IPS-NIHi11 (cell line): ENCODE results near the gene TTC7B.

ENCODE experiments used
- DNase-seq: peaks from one replicate; pipeline ENCODE4 v3.0.0; 2012; ENCODE audit warnings: mixed read lengths, low spot score

TTC7B gene

DNA sequence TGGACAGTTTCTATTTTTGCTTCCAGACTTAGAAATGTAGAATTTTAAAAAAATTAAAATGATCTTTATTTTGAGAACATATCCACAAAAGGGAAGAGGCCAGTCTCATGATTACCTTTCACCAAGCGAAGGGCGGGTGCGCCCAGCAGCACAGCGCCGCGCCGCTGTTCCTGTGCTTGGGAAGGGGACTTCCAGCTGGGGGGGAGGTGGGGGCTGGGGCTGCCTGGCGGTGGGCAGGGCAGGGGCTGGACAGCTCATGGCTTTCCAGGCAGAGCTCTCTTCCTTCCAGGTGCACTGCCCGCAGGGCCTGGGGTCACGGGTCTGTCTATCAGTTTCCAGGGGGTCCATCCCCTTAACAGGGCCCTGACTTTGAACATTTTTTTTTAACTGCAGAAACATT is 199.9 kb downstream of the TTC7B start:
- DNase-seq, result no peak

GRCh38 chr14:90615517-90616060 is 200.6 kb downstream of the TTC7B start:
- DNase-seq, result no peak

DNA sequence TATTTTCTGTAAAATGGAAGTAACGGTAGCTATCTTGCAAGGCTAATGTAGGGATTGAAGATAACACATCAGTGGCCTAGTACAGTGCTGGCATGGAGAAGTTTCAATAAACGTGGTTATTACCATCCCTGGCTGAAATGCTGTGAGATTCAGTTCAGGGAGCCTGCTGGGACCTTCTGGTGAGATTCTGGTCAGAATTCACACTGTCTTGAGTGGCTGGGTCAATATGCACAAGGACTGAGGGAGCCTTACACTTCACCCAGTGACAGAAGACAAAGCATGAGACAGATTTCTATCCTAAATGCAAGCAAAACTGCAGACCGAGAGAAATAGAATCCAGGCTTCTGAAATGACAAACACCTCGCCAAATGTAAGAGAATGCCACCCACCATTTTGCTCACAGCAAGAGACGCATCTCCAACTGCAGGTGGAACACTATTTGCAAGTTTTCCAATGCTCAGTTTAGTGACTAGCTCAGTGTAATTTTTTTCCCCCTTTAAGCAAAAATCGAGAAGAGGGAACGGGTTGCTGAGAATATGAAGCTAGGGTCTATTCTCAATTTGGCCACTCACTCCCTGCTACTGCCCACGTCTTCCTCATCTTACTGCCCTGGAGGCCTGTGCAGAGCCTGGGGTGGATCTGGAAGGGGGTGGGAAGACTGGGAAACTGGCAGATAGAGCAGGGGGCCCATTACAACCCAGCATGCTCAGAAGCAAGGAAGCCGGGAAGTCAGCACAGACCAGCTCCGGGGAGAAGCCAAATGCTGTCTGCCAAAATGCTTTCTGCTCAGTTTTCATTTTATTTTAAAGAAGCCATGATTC is 201.3 kb downstream of the TTC7B start:
- no peak for DNase-seq

DNA sequence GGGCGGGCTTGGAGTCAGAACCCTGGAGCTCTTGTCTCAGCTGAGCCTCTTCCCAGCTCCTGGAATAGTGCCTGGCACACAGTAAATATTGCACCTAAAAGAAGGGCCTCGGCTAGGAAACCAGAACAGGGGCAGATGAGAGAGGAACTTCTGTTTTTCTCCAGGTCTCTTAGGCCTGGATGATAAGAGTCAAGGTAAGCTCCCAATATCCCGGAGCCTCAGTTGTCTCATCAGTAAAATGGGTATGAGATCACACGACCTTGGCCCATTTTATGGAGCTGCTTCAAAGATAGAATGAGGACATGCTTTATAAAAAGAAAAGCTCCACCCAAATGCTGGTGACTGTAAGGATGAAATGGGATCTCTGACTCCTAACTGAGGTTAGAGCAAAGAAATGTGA is 202.2 kb downstream of the TTC7B start:
- DNase-seq, result no peak

- no peak for DNase-seq
These were observed 202.8 kb downstream of the TTC7B start for GRCh38 chr14:90613453-90613852.

DNA sequence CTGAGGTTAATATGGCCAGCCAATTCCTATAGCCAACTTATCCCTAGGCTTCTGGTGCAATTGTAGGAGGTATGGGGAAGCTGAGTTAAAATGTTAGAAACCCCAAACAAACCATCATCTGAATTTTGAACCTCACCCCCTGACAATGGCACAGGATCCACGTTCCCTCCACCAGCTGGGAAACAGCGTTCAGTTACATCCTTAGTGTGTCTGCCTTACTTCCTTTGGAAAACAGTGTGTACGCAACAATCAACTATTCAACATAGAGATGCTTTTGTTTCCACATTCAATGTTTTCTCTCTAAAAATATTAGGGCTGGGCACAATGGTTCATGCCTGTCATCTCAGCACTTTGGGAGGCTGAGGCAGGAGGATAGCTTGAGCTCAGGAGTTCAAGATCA is 203.4 kb downstream of the TTC7B start:
- DNase-seq, result no peak

GRCh38 chr14:90611936-90612335 is 204.3 kb downstream of the TTC7B start:
- no peak for DNase-seq

DNA sequence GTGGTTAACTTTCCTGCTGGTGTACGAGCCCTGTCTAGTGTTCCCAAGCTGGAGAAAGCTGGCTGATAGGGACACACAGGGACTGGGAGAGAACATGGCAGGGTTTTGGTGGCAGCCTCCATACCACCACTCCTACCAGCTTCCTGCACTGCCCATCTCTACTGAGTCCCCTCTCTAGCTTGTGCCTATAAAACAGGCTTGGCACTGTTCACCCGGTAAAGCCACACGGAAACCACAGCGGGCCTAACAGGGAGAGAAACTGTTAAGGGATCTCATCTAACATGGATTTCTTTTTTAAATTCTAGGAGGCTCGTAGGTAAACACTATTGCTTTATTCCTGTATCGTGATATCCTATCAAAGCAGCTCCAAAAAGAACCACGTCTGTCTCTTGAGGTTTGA is 204.7 kb downstream of the TTC7B start:
- no peak for DNase-seq

DNA sequence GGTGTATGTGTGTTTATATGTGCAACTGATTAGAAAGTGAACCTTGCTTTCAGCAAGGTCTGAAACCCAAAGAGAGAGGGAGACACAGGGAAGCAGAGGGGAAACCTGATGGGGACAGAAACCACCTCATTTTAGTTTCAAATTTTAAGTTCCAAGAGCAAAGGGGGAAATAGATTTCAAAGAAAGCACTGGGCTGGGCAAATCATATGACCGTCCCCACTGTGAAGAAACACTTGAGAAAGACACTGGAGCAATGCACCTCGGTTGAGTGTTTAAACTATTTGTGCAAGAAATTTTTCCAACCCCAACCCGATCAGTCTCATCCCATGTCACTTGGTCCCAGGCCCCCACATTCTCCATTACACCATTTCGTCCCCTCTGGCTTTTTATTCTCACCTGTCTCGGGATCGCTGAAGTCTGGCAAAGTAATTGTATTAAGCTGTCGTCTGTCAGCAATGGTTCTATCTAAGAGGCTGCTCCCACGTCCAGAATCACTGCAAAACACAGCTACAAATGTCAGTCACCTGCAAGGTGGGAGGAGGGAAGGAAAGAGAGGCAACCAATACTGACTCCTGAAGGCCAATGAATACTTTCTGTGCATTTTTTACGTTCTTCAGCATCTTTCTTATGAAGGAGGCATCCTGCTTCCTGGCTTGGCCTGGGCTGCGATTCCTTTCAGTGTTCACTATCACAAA is 205.7 kb downstream of the TTC7B start:
- no peak for DNase-seq

- no peak for DNase-seq
These were observed 206.9 kb downstream of the TTC7B start for GRCh38 chr14:90609376-90609775.

DNA sequence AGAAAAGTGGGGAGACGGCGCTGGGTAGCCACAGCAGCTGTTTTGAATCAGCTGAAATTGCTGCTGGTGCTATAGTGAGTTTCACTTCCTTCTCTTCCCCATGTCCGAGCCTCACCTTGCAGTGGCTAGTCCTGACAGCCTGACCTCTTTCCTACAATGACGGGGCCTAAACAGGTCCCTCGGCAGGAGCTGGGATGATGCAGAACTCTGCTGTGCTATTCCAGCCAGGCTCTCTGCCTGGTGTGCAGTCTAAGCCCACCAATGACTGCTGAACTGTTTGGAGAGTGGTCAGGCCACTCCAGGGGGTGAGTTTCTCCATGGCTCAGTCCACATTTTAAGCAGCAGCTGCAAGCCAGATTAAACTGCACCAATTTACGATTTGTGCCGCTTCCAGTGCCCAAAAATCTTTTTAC is 207.3 kb downstream of the TTC7B start:
- DNase-seq, result no peak

DNA sequence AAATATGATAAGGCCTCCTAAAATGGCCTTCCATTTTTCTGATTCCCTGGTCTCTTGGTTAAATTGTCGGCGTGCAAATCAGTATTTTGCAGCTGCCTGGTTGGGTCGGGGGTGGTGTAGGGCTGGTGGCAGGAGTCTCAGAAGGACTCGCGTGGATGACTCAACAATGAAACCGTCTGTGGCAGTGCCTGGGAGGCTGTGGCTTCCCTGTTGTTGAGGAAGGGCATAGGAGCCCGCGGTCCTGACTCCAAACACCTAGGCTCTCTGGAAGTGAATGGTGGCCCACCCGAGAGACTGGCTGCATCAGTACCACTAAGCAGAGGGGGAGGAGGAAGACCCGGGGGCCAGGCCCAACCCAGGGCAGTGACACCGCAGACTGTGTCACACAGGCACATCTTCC is 207.9 kb downstream of the TTC7B start:
- DNase-seq, result no peak

- DNase-seq, result no peak
These were observed 209.1 kb downstream of the TTC7B start for GRCh38 chr14:90607141-90607540.

- DNase-seq, result no peak
These were observed 209.8 kb downstream of the TTC7B start for GRCh38 chr14:90606434-90606833.

DNA sequence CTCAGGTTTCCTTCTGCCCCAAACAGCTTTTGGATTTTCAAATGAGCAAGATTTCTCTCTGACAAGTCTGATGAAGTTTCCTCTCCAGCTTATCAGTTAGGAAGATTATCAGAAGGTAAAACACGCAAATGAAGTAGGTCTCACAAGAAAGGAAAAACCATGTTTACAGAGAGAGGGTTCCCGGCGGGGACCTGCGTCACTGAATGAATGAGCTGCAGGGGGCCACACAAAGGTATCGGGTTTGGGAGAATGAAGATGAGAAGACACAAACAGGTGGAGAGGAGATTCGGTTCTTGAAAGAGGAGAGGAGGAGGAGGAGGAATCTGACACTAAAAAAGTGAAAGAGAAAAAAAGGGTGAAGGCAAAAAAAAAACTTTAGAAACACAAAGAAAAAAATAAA is 210.8 kb downstream of the TTC7B start:
- DNase-seq, result no peak

DNA sequence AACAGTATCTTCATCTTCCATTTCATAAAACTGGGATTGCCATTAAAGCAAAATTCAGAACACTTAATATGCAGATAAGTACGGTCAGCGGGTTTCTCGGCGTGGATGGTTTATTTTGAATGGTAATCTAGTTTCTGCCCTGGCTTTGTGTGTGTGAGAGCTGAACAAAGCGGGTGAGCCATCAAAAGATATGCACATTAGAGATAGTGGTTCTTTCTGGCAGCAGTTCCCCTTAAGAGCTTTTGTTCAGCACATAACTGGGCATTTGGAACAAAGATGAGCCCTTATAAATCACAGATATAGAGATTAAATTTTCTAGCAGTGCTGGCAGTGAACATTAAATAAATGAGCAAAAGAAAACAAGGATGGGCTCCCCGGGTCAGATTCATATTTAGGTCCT is 211.9 kb downstream of the TTC7B start:
- DNase-seq, result no peak

DNA sequence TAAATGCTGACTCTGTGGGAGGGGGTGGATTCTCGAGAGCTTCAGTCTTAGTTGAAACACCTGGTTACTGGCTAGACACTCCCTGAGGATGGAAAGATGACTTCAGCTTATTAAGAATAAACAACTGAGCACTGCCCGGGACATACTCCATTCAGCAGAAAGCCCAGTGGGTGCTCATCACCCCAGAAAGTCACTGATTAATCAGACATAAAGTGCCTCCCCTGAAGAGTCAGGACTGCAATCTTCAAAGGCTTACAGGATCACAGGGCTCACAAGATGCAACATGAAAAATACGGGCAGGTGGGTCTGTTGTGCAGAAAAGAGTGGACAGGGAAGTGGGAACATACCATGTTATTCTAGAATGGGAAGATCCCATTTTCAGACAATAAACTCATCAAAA is 212.4 kb downstream of the TTC7B start:
- DNase-seq, result no peak

- DNase-seq, result no peak
These were observed 212.9 kb downstream of the TTC7B start for GRCh38 chr14:90603336-90603735.

GRCh38 chr14:90602088-90602687 is 214.0 kb downstream of the TTC7B start:
- no peak for DNase-seq

DNA sequence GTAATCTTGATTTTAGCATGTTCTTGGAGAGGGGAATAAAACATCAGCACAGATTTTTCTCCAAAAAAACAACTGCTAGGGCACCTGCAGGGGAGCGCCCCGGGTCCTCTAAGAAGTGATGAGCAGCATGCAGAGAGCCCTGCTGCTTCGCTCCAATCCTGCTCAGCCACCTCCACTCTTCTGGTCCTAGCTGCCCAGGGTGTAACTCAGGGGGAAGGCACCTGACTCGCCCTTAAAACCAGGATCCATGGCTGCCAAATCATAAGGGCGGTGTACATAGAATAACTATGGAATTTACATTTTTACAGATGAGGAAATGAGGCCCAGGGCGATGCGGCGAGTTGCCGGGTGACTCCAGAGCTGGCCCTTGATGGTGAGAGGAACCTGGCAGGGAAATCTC is 214.7 kb downstream of the TTC7B start:
- no peak for DNase-seq

GRCh38 chr14:90600619-90601018 is 215.6 kb downstream of the TTC7B start:
- DNase-seq, result no peak

GRCh38 chr14:90599748-90600507 is 216.3 kb downstream of the TTC7B start:
- DNase-seq, result no peak
